H9 (cell line): ENCODE results near the gene TMEM125. TPM values are rescaled to one million over a fixed set of nuclear protein-coding genes. Genes with fewer than 3 reads are reported as not detected.

Experiments used
- DNase-seq: peaks from one replicate; pipeline ENCODE4 v3.0.0-alpha.2; 2017
- H2AFZ ChIP-seq: one replicate; pipeline ENCODE4 v1.6.1; 2013; ENCODE audit warnings: mild to moderate bottlenecking, low read length, control low read depth, moderate library complexity
- H2AK5ac ChIP-seq: 2 replicates; pipeline ENCODE4 v1.6.1; 2013; ENCODE audit warnings: low read length, control low read depth, mixed read lengths; ENCODE audit not compliant: insufficient read length
- H2BK120ac ChIP-seq: one replicate; pipeline ENCODE4 v1.6.1; 2013; ENCODE audit warnings: low read depth, mild to moderate bottlenecking, low read length, control low read depth, inconsistent platforms; ENCODE audit not compliant: poor library complexity, severe bottlenecking
- H2BK12ac ChIP-seq: 2 replicates; pipeline ENCODE4 v1.6.1; 2013; ENCODE audit warnings: low read length, control low read depth, mixed read lengths, low read depth; ENCODE audit not compliant: insufficient read length
- H2BK15ac ChIP-seq: 2 replicates; pipeline ENCODE4 v1.6.1; 2013; ENCODE audit warnings: low read depth, low read length, control low read depth
- H2BK20ac ChIP-seq: one replicate; pipeline ENCODE4 v1.6.1; 2013; ENCODE audit warnings: low read depth, mild to moderate bottlenecking, low read length, control low read depth, inconsistent platforms; ENCODE audit not compliant: poor library complexity, severe bottlenecking
- H2BK5ac ChIP-seq: 2 replicates; pipeline ENCODE4 v1.6.1; 2013; ENCODE audit warnings: low read length, control low read depth, mixed read lengths; ENCODE audit not compliant: insufficient read length
- H3K14ac ChIP-seq: 2 replicates; pipeline ENCODE4 v1.6.1; 2013; ENCODE audit warnings: low read length, control low read depth; ENCODE audit not compliant: insufficient read depth
- H3K18ac ChIP-seq: 2 replicates; pipeline ENCODE4 v1.6.1; 2013; ENCODE audit warnings: low read depth, mild to moderate bottlenecking, mixed read lengths, low read length, control low read depth; ENCODE audit not compliant: insufficient read length
- H3K23ac ChIP-seq: 2 replicates; pipeline ENCODE4 v1.6.1; 2013; ENCODE audit warnings: low read length, control low read depth, mixed read lengths, low read depth; ENCODE audit not compliant: insufficient read length
- H3K23me2 ChIP-seq: 2 replicates; pipeline ENCODE4 v1.6.1; 2013; ENCODE audit warnings: low read depth, mild to moderate bottlenecking, mixed read lengths, low read length, control low read depth; ENCODE audit not compliant: insufficient read length, poor library complexity, severe bottlenecking
- H3K27ac ChIP-seq: 2 replicates; pipeline ENCODE4 v1.5.1; 2013; ENCODE audit warnings: low read length, control low read depth, mixed read lengths, low read depth; ENCODE audit not compliant: insufficient read length
- H3K27me3 ChIP-seq: 2 replicates; pipeline ENCODE4 v1.6.1; 2013; ENCODE audit warnings: low read length, control low read depth, inconsistent platforms; ENCODE audit not compliant: insufficient read depth
- H3K4ac ChIP-seq: 2 replicates; pipeline ENCODE4 v1.6.1; 2013; ENCODE audit warnings: low read depth, mild to moderate bottlenecking, control low read depth, inconsistent platforms, low read length, moderate library complexity
- H3K4me1 ChIP-seq: 2 replicates; pipeline ENCODE4 v1.6.1; 2013; ENCODE audit warnings: low read length, control low read depth, inconsistent platforms; ENCODE audit not compliant: insufficient read depth
- H3K4me2 ChIP-seq: 2 replicates; pipeline ENCODE4 v1.6.1; 2013; ENCODE audit warnings: low read length, control low read depth, mixed read lengths; ENCODE audit not compliant: insufficient read length, insufficient read depth
- H3K56ac ChIP-seq: 2 replicates; pipeline ENCODE4 v1.6.1; 2013; ENCODE audit warnings: low read depth, mild to moderate bottlenecking, mixed read lengths, low read length, control low read depth; ENCODE audit not compliant: insufficient read length
- H3K79me1 ChIP-seq: 2 replicates; pipeline ENCODE4 v1.6.1; 2013; ENCODE audit warnings: low read depth, mild to moderate bottlenecking, moderate library complexity, low read length, control low read depth, inconsistent platforms; ENCODE audit not compliant: insufficient read depth, poor library complexity, severe bottlenecking
- H3K79me2 ChIP-seq: 2 replicates; pipeline ENCODE4 v1.6.1; 2013; ENCODE audit warnings: low read length, control low read depth, inconsistent platforms; ENCODE audit not compliant: insufficient read depth
- H3K9ac ChIP-seq: 2 replicates; pipeline ENCODE4 v1.6.1; 2013; ENCODE audit warnings: low read length, control low read depth, mixed read lengths; ENCODE audit not compliant: insufficient read length; ENCODE audit errors: extremely low read depth
- H3K9me3 ChIP-seq: one replicate; pipeline ENCODE4 v1.6.1; 2013; ENCODE audit warnings: low read depth, low read length, inconsistent platforms; ENCODE audit not compliant: control insufficient read depth
- H3T11ph ChIP-seq: one replicate; pipeline ENCODE4 v1.6.1; 2013; ENCODE audit warnings: mild to moderate bottlenecking, low read length, control low read depth, inconsistent platforms
- H4K20me1 ChIP-seq: one replicate; pipeline ENCODE4 v1.6.1; 2013; ENCODE audit not compliant: control insufficient read depth, insufficient read length, insufficient read depth
- H4K5ac ChIP-seq: 2 replicates; pipeline ENCODE4 v1.6.1; 2013; ENCODE audit warnings: low read depth, mild to moderate bottlenecking, mixed read lengths, low read length, control low read depth; ENCODE audit not compliant: insufficient read length
- H4K8ac ChIP-seq: replicated peaks from 2 replicates; pipeline ENCODE4 v1.6.1; 2013; ENCODE audit warnings: low read length, control low read depth, mixed read lengths, low read depth; ENCODE audit not compliant: insufficient read length
- H4K91ac ChIP-seq: 2 replicates; pipeline ENCODE4 v1.6.1; 2013; ENCODE audit warnings: low read depth, mild to moderate bottlenecking, moderate library complexity, mixed read lengths, low read length, control low read depth; ENCODE audit not compliant: insufficient read length
- H3K27ac Mint-ChIP-seq, 3 experiments: 2 replicates in 2 of 3; 3 replicates in 1 of 3; pipeline ENCODE4 v1.8.0; 2020 to 2021; ENCODE audit warnings: mixed read lengths in 3 of 3, mild to moderate bottlenecking in 1 of 3, moderate library complexity in 1 of 3
- H3K27me3 Mint-ChIP-seq: 2 replicates; pipeline ENCODE4 v1.8.0; 2021; ENCODE audit warnings: low read depth, mild to moderate bottlenecking, moderate library complexity, mixed read lengths
- H3K36me3 Mint-ChIP-seq, 3 experiments: 2 replicates in 2 of 3; 3 replicates in 1 of 3; pipeline ENCODE4 v1.8.0; 2020 to 2021; ENCODE audit warnings: low read depth in 3 of 3, mixed read lengths in 3 of 3; ENCODE audit not compliant: insufficient read depth in 1 of 3
- H3K4me1 Mint-ChIP-seq, 2 experiments: 2 replicates each; pipeline ENCODE4 v1.8.0; 2020; ENCODE audit warnings: mixed read lengths in 2 of 2
- H3K4me3 Mint-ChIP-seq, 2 experiments: 2 replicates in 1 of 2; 3 replicates in 1 of 2; pipeline ENCODE4 v1.8.0; 2020 to 2021; ENCODE audit warnings: mild to moderate bottlenecking in 2 of 2, mixed read lengths in 2 of 2, moderate library complexity in 1 of 2
- H3K9me3 Mint-ChIP-seq, 2 experiments: 2 replicates in 1 of 2; 3 replicates in 1 of 2; pipeline ENCODE4 v1.8.0; 2020; ENCODE audit warnings: mild to moderate bottlenecking in 2 of 2, mixed read lengths in 2 of 2, moderate library complexity in 1 of 2
- WGBS: extraction: QIAGEN DNeasy Blood & Tissue Kit; methylation state at CpG from one replicate; pipeline ENCODE4 v1.1.7; 2013; ENCODE audit warnings: missing lambda C conversion rate, low lambda C conversion rate, mixed read lengths; ENCODE audit not compliant: insufficient read length; ENCODE audit errors: extremely low coverage; 5-methylcytosine and 5-hydroxymethylcytosine counted together
- total RNA-seq: library from RNA; stranded (reverse); gene quantifications from 2 replicates; pipeline ENCODE4 v1.2.1, GENCODE V29; 2021
- TF ChIP-seq, protein P1 (sequence below): fragments of 200-600 bp; sonication (generic); conservative IDR thresholded peaks from 3 replicates; pipeline ENCODE4 v1.8.0; 2021; ENCODE audit warnings: antibody characterized with exemption, mild to moderate bottlenecking

Gene TMEM125
- total RNA-seq, 1 experiment from 2014 or later = 19.6 TPM

DNA sequence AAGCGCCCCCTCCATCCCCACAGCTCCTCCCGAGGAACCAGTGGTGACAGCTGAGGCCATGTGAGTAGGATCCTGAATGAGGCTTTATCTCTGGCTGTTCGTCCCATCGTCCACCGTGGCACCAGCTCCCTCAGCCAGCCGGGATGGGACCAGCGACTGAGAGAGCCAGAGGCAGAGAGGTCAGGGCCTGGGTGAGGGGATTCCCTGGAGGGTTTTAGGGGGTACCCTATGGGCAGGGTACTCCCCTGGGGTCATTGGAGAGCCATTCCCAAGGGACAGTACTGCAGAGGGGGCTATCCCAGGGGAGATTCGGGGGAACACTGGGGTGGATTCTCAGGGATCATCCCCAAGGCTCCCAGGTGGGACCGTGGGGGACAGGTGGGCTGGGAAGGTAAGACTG, 2.4 kb downstream of the TMEM125 start:
- Histone ChIP-seq H3K4me1 (peaks cover 5% of the 10 kb centered on the region; the same call in 1 of the 2 replicates), H3T11ph (no peak overlapping the region), H2AK5ac (no peak overlapping the region), H3K18ac (no peak overlapping the region), H4K20me1 (peaks cover 3% of the 10 kb centered on the region), H3K27me3 (no peaks in the 10 kb centered on the region), H2BK120ac (no peak overlapping the region), H3K4me2 (no peak overlapping the region), H3K79me2 (no peaks in the 10 kb centered on the region), H4K5ac (no peak overlapping the region), H2BK12ac (no peak overlapping the region), H2BK20ac (no peak overlapping the region), H3K14ac (no peak overlapping the region), H2BK5ac (no peak overlapping the region), H3K23me2 (peaks cover 6% of the 10 kb centered on the region), H2BK15ac (no peak overlapping the region), H3K23ac (no peak overlapping the region), H3K79me1 (no peaks in the 10 kb centered on the region), H4K91ac (no peak overlapping the region), H3K9me3 (no peaks in the 10 kb centered on the region), H2AFZ (no peak overlapping the region), H3K56ac (no peak overlapping the region), H4K8ac (no peak overlapping the region), H3K4ac (no peak overlapping the region), H3K9ac (no peak overlapping the region), H3K27ac (no peak overlapping the region)
- Mint-ChIP-seq H3K4me3 (peak overlapping the region in 1 of 2 experiments; percentile 17; a peak in 2 of 5 replicates), H3K27me3 (peaks cover 3% of the 10 kb centered on the region), H3K36me3 (peaks cover 4 to 25% (median 14%) of the 10 kb centered on the region in 3 experiments; a peak in 6 of 7 replicates), H3K27ac (no peak overlapping the region), H3K4me1 (peaks cover 22 to 26% of the 10 kb centered on the region in 2 experiments), H3K9me3 (no peaks in the 10 kb centered on the region)
- no CpG with 5 or more reads among the region's 9 CpGs for WGBS
- TF ChIP-seq, protein P1, sequence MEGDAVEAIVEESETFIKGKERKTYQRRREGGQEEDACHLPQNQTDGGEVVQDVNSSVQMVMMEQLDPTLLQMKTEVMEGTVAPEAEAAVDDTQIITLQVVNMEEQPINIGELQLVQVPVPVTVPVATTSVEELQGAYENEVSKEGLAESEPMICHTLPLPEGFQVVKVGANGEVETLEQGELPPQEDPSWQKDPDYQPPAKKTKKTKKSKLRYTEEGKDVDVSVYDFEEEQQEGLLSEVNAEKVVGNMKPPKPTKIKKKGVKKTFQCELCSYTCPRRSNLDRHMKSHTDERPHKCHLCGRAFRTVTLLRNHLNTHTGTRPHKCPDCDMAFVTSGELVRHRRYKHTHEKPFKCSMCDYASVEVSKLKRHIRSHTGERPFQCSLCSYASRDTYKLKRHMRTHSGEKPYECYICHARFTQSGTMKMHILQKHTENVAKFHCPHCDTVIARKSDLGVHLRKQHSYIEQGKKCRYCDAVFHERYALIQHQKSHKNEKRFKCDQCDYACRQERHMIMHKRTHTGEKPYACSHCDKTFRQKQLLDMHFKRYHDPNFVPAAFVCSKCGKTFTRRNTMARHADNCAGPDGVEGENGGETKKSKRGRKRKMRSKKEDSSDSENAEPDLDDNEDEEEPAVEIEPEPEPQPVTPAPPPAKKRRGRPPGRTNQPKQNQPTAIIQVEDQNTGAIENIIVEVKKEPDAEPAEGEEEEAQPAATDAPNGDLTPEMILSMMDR = no peak
- DNase-seq = no peak
